ENCODE measurements around the gene ISM1.

The ISM1 gene

GRCh38 chr20:13199279-13199678, 21.8 kb upstream of the ISM1 start:
- Histone ChIP-seq H3K27me3 (ENCODE audit: insufficient read depth, insufficient read length) (no peaks in the 10 kb centered on the region), H3K9me3 (ENCODE audit: insufficient read depth, low read length) (no peaks in the 10 kb centered on the region), H3K4me1 (ENCODE audit: insufficient read depth, insufficient read length) (no peaks in the 10 kb centered on the region), H3K4me3 (ENCODE audit: insufficient read length, low read depth) (no peak overlapping the region), H3K9ac (ENCODE audit: insufficient read length, low read depth) (no peak overlapping the region), H3K36me3 (ENCODE audit: insufficient read depth, insufficient read length, low read length) (no peaks in the 10 kb centered on the region)
- DNase-seq (ENCODE audit: low read depth, low spot score) = no peak
- TF ChIP-seq YY1 (IDR thresholded peaks at IDR 0.05; ENCODE audit: insufficient read depth, insufficient read length) (no peak), ZNF274 (IDR thresholded peaks at IDR 0.05; ENCODE audit: low read depth, low read length) (no peak), SUZ12 (IDR thresholded peaks at IDR 0.05; ENCODE audit: extremely low read depth, insufficient read depth, insufficient read length) (no peak)

- Histone ChIP-seq H3K4me3 (ENCODE audit: insufficient read length, low read depth) (no peak overlapping the region), H3K36me3 (ENCODE audit: insufficient read depth, insufficient read length, low read length) (no peaks in the 10 kb centered on the region), H3K9ac (ENCODE audit: insufficient read length, low read depth) (no peak overlapping the region), H3K4me1 (ENCODE audit: insufficient read depth, insufficient read length) (no peaks in the 10 kb centered on the region), H3K9me3 (ENCODE audit: insufficient read depth, low read length) (no peaks in the 10 kb centered on the region), H3K27me3 (ENCODE audit: insufficient read depth, insufficient read length) (no peaks in the 10 kb centered on the region)
- no peak for DNase-seq (ENCODE audit: low read depth, low spot score)
- TF ChIP-seq SUZ12 (IDR thresholded peaks at IDR 0.05; ENCODE audit: extremely low read depth, insufficient read depth, insufficient read length) (no peak), YY1 (IDR thresholded peaks at IDR 0.05; ENCODE audit: insufficient read depth, insufficient read length) (no peak), ZNF274 (IDR thresholded peaks at IDR 0.05; ENCODE audit: low read depth, low read length) (no peak)
Measured at GRCh38 chr20:13200767-13201500, 20.1 kb upstream of the ISM1 start.

- no peaks in the 10 kb centered on the region for H3K27me3 ChIP-seq (ENCODE audit: insufficient read depth, insufficient read length)
- DNase-seq (ENCODE audit: low read depth, low spot score) = no peak
- no peaks in the 10 kb centered on the region for H3K9me3 ChIP-seq (ENCODE audit: insufficient read depth, low read length)
- H3K4me1 ChIP-seq (ENCODE audit: insufficient read depth, insufficient read length) = no peaks in the 10 kb centered on the region
- H3K9ac ChIP-seq (ENCODE audit: insufficient read length, low read depth) = no peak overlapping the region
- no peak for TF ChIP-seq ZNF274 (IDR thresholded peaks at IDR 0.05; ENCODE audit: low read depth, low read length)
- TF ChIP-seq YY1 (IDR thresholded peaks at IDR 0.05; ENCODE audit: insufficient read depth, insufficient read length) = no peak
- no peak overlapping the region for H3K4me3 ChIP-seq (ENCODE audit: insufficient read length, low read depth)
- H3K36me3 ChIP-seq (ENCODE audit: insufficient read depth, insufficient read length, low read length) = no peaks in the 10 kb centered on the region
Measured at GRCh38 chr20:13202565-13202964, 18.5 kb upstream of the ISM1 start.

GRCh38 chr20:13205425-13205824, 15.6 kb upstream of the ISM1 start:
- DNase-seq (ENCODE audit: low read depth, low spot score) = no peak
- no peaks in the 10 kb centered on the region for H3K4me1 ChIP-seq (ENCODE audit: insufficient read depth, insufficient read length)
- no peak overlapping the region for H3K4me3 ChIP-seq (ENCODE audit: insufficient read length, low read depth)
- TF ChIP-seq SUZ12 (IDR thresholded peaks at IDR 0.05; ENCODE audit: extremely low read depth, insufficient read depth, insufficient read length) = no peak
- TF ChIP-seq ZNF274 (IDR thresholded peaks at IDR 0.05; ENCODE audit: low read depth, low read length) = no peak
- TF ChIP-seq YY1 (IDR thresholded peaks at IDR 0.05; ENCODE audit: insufficient read depth, insufficient read length) = no peak
- no peaks in the 10 kb centered on the region for H3K36me3 ChIP-seq (ENCODE audit: insufficient read depth, insufficient read length, low read length)
- no peak overlapping the region for H3K9ac ChIP-seq (ENCODE audit: insufficient read length, low read depth)
- H3K9me3 ChIP-seq (ENCODE audit: insufficient read depth, low read length) = no peaks in the 10 kb centered on the region
- H3K27me3 ChIP-seq (ENCODE audit: insufficient read depth, insufficient read length) = no peaks in the 10 kb centered on the region

- no peaks in the 10 kb centered on the region for H3K4me1 ChIP-seq (ENCODE audit: insufficient read depth, insufficient read length)
- DNase-seq (ENCODE audit: low read depth, low spot score) = no peak
- no peak overlapping the region for H3K9ac ChIP-seq (ENCODE audit: insufficient read length, low read depth)
- no peaks in the 10 kb centered on the region for H3K9me3 ChIP-seq (ENCODE audit: insufficient read depth, low read length)
- H3K4me3 ChIP-seq (ENCODE audit: insufficient read length, low read depth) = no peak overlapping the region
- no peaks in the 10 kb centered on the region for H3K27me3 ChIP-seq (ENCODE audit: insufficient read depth, insufficient read length)
- H3K36me3 ChIP-seq (ENCODE audit: insufficient read depth, insufficient read length, low read length) = no peaks in the 10 kb centered on the region
- no peak for TF ChIP-seq YY1 (IDR thresholded peaks at IDR 0.05; ENCODE audit: insufficient read depth, insufficient read length)
- no peak for TF ChIP-seq ZNF274 (IDR thresholded peaks at IDR 0.05; ENCODE audit: low read depth, low read length)
- no peak for TF ChIP-seq SUZ12 (IDR thresholded peaks at IDR 0.05; ENCODE audit: extremely low read depth, insufficient read depth, insufficient read length)
Measured at GRCh38 chr20:13205848-13206434, 15.1 kb upstream of the ISM1 start.

- H3K4me3 ChIP-seq (ENCODE audit: insufficient read length, low read depth) = no peak overlapping the region
- no peaks in the 10 kb centered on the region for H3K36me3 ChIP-seq (ENCODE audit: insufficient read depth, insufficient read length, low read length)
- TF ChIP-seq ZNF274 (IDR thresholded peaks at IDR 0.05; ENCODE audit: low read depth, low read length) = no peak
- no peak for TF ChIP-seq SUZ12 (IDR thresholded peaks at IDR 0.05; ENCODE audit: extremely low read depth, insufficient read depth, insufficient read length)
- TF ChIP-seq YY1 (IDR thresholded peaks at IDR 0.05; ENCODE audit: insufficient read depth, insufficient read length) = no peak
Measured at GRCh38 chr20:13207016-13207415, 14.1 kb upstream of the ISM1 start.

GRCh38 chr20:13211956-13212618, 9.0 kb upstream of the ISM1 start:
- no peaks in the 10 kb centered on the region for H3K36me3 ChIP-seq (ENCODE audit: insufficient read depth, insufficient read length, low read length)
- no peak for TF ChIP-seq ZNF274 (IDR thresholded peaks at IDR 0.05; ENCODE audit: low read depth, low read length)
- TF ChIP-seq SUZ12 (IDR thresholded peaks at IDR 0.05; ENCODE audit: extremely low read depth, insufficient read depth, insufficient read length) = no peak
- no peak for TF ChIP-seq YY1 (IDR thresholded peaks at IDR 0.05; ENCODE audit: insufficient read depth, insufficient read length)
- H3K4me3 ChIP-seq (ENCODE audit: insufficient read length, low read depth) = no peak overlapping the region
- H3K27me3 ChIP-seq (ENCODE audit: insufficient read depth, insufficient read length) = no peaks in the 10 kb centered on the region
- no peaks in the 10 kb centered on the region for H3K4me1 ChIP-seq (ENCODE audit: insufficient read depth, insufficient read length)
- no peak overlapping the region for H3K9ac ChIP-seq (ENCODE audit: insufficient read length, low read depth)
- DNase-seq (ENCODE audit: low read depth, low spot score) = no peak
- H3K9me3 ChIP-seq (ENCODE audit: insufficient read depth, low read length) = no peaks in the 10 kb centered on the region

More at GRCh38 chr20:13207016-13207415, 14.1 kb upstream of the ISM1 start:
- Histone ChIP-seq H3K9ac (ENCODE audit: insufficient read length, low read depth) (no peak overlapping the region), H3K27me3 (ENCODE audit: insufficient read depth, insufficient read length) (no peaks in the 10 kb centered on the region), H3K4me1 (ENCODE audit: insufficient read depth, insufficient read length) (no peaks in the 10 kb centered on the region), H3K9me3 (ENCODE audit: insufficient read depth, low read length) (no peaks in the 10 kb centered on the region)
- no peak for DNase-seq (ENCODE audit: low read depth, low spot score)
